ENCODE results near the gene SDHA. TPM values are rescaled to one million over a fixed set of nuclear protein-coding genes. Genes with fewer than 3 reads are reported as not detected.
"Not testable (repeated sequence)": the region's sequence is repeated elsewhere in the genome, so short reads cannot be mapped to it uniquely, and the experiment has no call there.

SDHA gene
- total RNA-seq, 1 donor from 2014 or later = 88.5 TPM

GRCh38 chr5:250396-250795 is 32.3 kb downstream of the SDHA start:
- H3K36me3 Mint-ChIP-seq (ENCODE audit: insufficient read depth) = peaks cover 51% of the 10 kb centered on the region
- H3K4me1 Mint-ChIP-seq (ENCODE audit: low read depth); DNase-seq (ENCODE audit: low spot score, unreplicated experiment); H3K27ac Mint-ChIP-seq; H3K27me3 Mint-ChIP-seq; H3K4me3 Mint-ChIP-seq (ENCODE audit: low read depth); H3K9me3 Mint-ChIP-seq (ENCODE audit: low read depth): not testable (repeated sequence)

- H3K27ac Mint-ChIP-seq; H3K4me1 Mint-ChIP-seq (ENCODE audit: low read depth); H3K9me3 Mint-ChIP-seq (ENCODE audit: low read depth); DNase-seq (ENCODE audit: low spot score, unreplicated experiment); H3K27me3 Mint-ChIP-seq; H3K4me3 Mint-ChIP-seq (ENCODE audit: low read depth): not testable (repeated sequence)
- peaks cover 46% of the 10 kb centered on the region for H3K36me3 Mint-ChIP-seq (ENCODE audit: insufficient read depth)
These were observed 32.9 kb downstream of the SDHA start for GRCh38 chr5:251016-251415.

GRCh38 chr5:251538-251937 is 33.4 kb downstream of the SDHA start:
- not testable (repeated sequence) for H3K27me3 Mint-ChIP-seq; H3K4me3 Mint-ChIP-seq (ENCODE audit: low read depth); H3K4me1 Mint-ChIP-seq (ENCODE audit: low read depth); DNase-seq (ENCODE audit: low spot score, unreplicated experiment); H3K9me3 Mint-ChIP-seq (ENCODE audit: low read depth); H3K27ac Mint-ChIP-seq
- H3K36me3 Mint-ChIP-seq (ENCODE audit: insufficient read depth) = peaks cover 45% of the 10 kb centered on the region

DNA sequence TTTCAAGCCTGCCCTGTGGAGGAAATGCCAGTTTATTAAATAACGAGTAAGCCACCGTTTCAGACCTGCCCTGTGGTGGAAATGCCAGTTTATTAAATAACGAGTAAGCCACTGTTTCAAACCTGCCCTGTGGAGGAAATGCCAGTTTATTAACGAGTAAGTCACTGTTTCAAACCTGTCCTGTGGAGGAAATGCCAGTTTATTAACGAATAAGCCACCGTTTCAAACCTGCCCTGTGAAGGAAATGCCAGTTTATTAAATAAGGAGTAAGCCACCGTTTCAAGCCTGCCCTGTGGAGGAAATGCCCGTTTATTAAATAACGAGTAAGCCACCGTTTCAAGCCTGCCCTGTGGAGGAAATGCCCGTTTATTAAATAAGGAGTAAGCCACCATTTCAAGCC is 33.9 kb downstream of the SDHA start:
- not testable (repeated sequence) for H3K27me3 Mint-ChIP-seq; H3K9me3 Mint-ChIP-seq (ENCODE audit: low read depth); H3K27ac Mint-ChIP-seq; H3K4me1 Mint-ChIP-seq (ENCODE audit: low read depth); H3K4me3 Mint-ChIP-seq (ENCODE audit: low read depth); DNase-seq (ENCODE audit: low spot score, unreplicated experiment)
- H3K36me3 Mint-ChIP-seq (ENCODE audit: insufficient read depth) = peaks cover 44% of the 10 kb centered on the region

DNA sequence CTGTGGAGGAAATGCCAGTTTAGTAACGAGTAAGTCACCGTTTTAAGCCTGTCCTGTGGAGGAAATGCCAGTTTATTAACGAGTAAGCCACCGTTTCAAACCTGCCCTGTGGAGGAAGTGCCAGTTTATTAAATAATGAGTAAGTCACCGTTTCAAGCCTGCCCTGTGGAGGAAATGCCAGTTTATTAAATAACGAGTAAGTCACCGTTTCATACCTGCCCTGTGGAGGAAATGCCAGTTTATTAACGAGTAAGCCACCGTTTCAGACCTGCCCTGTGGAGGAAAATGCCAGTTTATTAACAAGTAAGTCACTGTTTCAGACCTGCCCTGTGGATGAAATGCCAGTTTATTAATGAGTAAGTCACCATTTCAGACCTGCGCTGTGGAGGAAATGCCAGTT is 34.4 kb downstream of the SDHA start:
- no peaks in the 10 kb centered on the region for H3K9me3 Mint-ChIP-seq (ENCODE audit: low read depth)
- H3K27me3 Mint-ChIP-seq = no peaks in the 10 kb centered on the region
- H3K4me3 Mint-ChIP-seq (ENCODE audit: low read depth) = no peak overlapping the region
- TF ChIP-seq, protein P1, sequence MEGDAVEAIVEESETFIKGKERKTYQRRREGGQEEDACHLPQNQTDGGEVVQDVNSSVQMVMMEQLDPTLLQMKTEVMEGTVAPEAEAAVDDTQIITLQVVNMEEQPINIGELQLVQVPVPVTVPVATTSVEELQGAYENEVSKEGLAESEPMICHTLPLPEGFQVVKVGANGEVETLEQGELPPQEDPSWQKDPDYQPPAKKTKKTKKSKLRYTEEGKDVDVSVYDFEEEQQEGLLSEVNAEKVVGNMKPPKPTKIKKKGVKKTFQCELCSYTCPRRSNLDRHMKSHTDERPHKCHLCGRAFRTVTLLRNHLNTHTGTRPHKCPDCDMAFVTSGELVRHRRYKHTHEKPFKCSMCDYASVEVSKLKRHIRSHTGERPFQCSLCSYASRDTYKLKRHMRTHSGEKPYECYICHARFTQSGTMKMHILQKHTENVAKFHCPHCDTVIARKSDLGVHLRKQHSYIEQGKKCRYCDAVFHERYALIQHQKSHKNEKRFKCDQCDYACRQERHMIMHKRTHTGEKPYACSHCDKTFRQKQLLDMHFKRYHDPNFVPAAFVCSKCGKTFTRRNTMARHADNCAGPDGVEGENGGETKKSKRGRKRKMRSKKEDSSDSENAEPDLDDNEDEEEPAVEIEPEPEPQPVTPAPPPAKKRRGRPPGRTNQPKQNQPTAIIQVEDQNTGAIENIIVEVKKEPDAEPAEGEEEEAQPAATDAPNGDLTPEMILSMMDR (IDR thresholded peaks at IDR 0.05; ENCODE audit: unreplicated experiment) = no peak
- DNase-seq (ENCODE audit: low spot score, unreplicated experiment) = no peak
- H3K36me3 Mint-ChIP-seq (ENCODE audit: insufficient read depth) = peaks cover 44% of the 10 kb centered on the region
- H3K27ac Mint-ChIP-seq = no peak overlapping the region
- H3K4me1 Mint-ChIP-seq (ENCODE audit: low read depth) = no peaks in the 10 kb centered on the region

DNA sequence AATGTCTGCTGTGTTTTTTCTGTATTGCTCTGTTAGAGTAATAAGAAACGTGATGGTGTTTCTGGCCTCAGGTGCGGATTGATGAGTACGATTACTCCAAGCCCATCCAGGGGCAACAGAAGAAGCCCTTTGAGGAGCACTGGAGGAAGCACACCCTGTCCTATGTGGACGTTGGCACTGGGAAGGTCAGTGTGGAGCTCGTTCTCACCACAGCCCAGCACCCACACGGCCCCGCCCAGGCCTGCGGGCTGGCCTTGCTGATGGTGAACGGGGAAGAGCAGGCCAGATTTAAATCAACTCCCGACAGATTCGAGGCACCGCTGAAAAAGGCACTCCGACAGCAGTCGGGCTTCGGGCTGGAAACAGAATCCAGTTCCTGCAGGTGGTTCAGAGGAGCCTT is 36.2 kb downstream of the SDHA start:
- not testable (repeated sequence) for H3K4me3 Mint-ChIP-seq (ENCODE audit: low read depth); H3K9me3 Mint-ChIP-seq (ENCODE audit: low read depth); H3K4me1 Mint-ChIP-seq (ENCODE audit: low read depth); H3K27me3 Mint-ChIP-seq; H3K27ac Mint-ChIP-seq; DNase-seq (ENCODE audit: low spot score, unreplicated experiment)
- H3K36me3 Mint-ChIP-seq (ENCODE audit: insufficient read depth) = peaks cover 38% of the 10 kb centered on the region

GRCh38 chr5:255116-255515 is 37.0 kb downstream of the SDHA start:
- H3K27ac Mint-ChIP-seq; H3K4me1 Mint-ChIP-seq (ENCODE audit: low read depth); H3K4me3 Mint-ChIP-seq (ENCODE audit: low read depth); H3K27me3 Mint-ChIP-seq; H3K9me3 Mint-ChIP-seq (ENCODE audit: low read depth); DNase-seq (ENCODE audit: low spot score, unreplicated experiment): not testable (repeated sequence)
- H3K36me3 Mint-ChIP-seq (ENCODE audit: insufficient read depth) = peaks cover 32% of the 10 kb centered on the region

- DNase-seq (ENCODE audit: low spot score, unreplicated experiment); H3K9me3 Mint-ChIP-seq (ENCODE audit: low read depth); H3K4me1 Mint-ChIP-seq (ENCODE audit: low read depth); H3K27me3 Mint-ChIP-seq; H3K4me3 Mint-ChIP-seq (ENCODE audit: low read depth); H3K27ac Mint-ChIP-seq: not testable (repeated sequence)
- H3K36me3 Mint-ChIP-seq (ENCODE audit: insufficient read depth) = peaks cover 32% of the 10 kb centered on the region
These were observed 38.2 kb downstream of the SDHA start for GRCh38 chr5:256347-256746.

DNA sequence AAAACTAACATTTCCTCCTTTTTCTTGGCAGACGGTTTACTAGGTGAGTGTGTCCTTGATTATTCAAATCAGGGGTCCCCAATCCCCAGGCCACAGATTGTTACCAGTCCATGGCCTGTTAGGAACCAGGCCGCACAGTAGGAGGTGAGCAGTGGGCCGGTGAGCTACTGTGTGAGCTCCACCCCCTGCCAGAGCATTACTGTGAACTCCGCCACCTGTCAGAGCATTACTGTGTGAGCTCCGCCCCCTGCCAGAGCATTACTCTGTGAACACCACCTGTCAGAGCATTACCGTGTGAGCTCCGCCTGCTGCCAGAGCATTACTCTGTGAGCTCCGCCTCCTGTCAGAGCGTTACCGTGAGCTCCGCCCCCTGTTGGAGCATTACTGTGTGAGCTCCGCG is 39.0 kb downstream of the SDHA start:
- Mint-ChIP-seq H3K4me1 (ENCODE audit: low read depth) (no peaks in the 10 kb centered on the region), H3K4me3 (ENCODE audit: low read depth) (no peak overlapping the region), H3K27ac (no peak overlapping the region), H3K27me3 (no peaks in the 10 kb centered on the region), H3K9me3 (ENCODE audit: low read depth) (peaks cover 4% of the 10 kb centered on the region), H3K36me3 (ENCODE audit: insufficient read depth) (peaks cover 32% of the 10 kb centered on the region)
- no peak for DNase-seq (ENCODE audit: low spot score, unreplicated experiment)
- TF ChIP-seq, protein P1 (IDR thresholded peaks at IDR 0.05; ENCODE audit: unreplicated experiment) = no peak

- DNase-seq (ENCODE audit: low spot score, unreplicated experiment); H3K4me1 Mint-ChIP-seq (ENCODE audit: low read depth); H3K4me3 Mint-ChIP-seq (ENCODE audit: low read depth); H3K27me3 Mint-ChIP-seq; H3K27ac Mint-ChIP-seq; H3K9me3 Mint-ChIP-seq (ENCODE audit: low read depth): not testable (repeated sequence)
- peaks cover 16% of the 10 kb centered on the region for H3K36me3 Mint-ChIP-seq (ENCODE audit: insufficient read depth)
These were observed 45.3 kb downstream of the SDHA start for GRCh38 chr5:263275-263974.
